NCI-H82 (cell line): ENCODE measurements around the gene NOS3.
A peak's percentile ranks its signal among the peaks of the same experiment; 100 is the strongest.
"Not testable (repeated sequence)": the region's sequence is repeated elsewhere in the genome, so short reads cannot be mapped to it uniquely, and the experiment has no call there.

ENCODE experiments used
- DNase-seq: peaks from one replicate; lab custom pipeline; 2025; lab: John Stamatoyannopoulos, UW

NOS3 gene

DNA sequence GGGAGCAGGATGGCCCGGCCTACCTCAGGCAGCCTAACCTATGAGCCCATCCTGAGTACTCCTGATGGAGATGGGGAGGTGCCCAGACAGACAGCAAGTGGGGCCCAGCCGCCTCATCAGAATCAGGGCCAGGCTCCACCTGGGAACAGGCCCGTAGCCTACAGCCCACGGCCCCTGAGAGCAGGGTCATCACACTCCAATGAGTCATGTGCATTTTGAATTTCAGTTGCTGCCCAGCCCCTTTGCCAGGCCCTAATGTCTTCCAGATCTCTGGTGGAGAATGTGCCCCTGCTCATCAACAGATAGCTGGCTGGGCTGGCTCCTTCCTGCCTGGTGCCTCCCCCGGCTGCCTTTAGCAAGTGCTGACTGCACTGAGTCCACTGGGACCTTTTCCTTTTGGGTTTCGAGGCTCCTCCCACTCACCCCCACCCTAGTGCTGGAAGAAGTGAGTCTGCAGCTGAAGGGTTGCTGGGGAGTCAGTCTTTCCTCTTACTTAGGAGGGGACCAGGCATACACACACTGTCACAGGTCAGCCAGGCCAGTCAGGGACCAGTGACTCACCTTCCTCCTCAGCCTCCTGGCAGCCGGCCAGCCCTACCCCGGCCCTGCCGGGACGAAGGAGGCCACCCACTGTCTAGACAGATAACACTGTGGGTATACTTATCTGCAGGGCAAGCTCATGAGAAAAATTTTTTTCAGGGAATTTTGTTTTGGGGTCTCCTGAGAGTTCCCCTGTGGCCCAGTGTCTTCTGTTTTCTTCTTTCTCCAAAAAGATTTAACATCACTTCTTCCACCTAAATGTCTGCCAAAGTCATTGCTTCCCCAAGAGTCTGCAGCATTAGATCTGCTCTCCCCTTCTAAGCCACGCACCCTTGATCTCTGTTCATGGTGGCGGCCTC, 48.4 kb downstream of the NOS3 start:
- DNase-seq, result peak; percentile 28

DNA sequence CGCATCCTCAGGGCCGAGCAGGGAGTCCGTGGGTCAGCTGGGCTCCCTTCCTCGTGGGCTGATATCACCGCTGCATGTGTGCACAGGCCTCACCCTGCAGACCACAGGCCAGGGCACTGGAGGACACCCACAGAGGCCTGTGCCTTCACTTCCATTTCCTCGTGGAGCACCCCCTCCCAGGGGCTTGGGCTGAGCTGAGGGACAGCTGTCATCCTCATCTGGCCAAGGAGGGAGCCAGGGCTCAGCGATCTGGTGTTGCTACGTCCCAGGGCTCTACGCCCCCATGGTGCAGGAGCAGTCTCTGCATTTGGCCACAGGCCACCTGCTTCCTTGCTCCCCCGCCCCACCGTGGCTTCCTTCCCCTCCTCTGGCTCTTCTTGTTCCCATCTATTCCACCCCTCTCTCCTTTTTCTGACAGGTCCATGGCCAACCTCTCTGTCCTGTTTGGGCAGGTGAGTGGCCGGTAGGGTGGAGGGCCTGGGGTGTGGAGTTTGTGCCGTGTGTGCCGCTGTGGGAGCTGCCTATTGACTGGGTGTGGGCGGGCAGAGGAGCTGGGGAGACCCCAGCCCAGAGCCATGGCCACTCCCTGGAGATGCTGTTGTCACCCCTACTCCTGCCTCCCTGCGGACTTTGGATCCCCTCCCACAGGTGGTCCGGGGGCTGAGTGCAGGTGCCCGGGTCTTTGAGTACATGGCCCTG, 49.2 kb downstream of the NOS3 start:
- peak; percentile 62 for DNase-seq

DNA sequence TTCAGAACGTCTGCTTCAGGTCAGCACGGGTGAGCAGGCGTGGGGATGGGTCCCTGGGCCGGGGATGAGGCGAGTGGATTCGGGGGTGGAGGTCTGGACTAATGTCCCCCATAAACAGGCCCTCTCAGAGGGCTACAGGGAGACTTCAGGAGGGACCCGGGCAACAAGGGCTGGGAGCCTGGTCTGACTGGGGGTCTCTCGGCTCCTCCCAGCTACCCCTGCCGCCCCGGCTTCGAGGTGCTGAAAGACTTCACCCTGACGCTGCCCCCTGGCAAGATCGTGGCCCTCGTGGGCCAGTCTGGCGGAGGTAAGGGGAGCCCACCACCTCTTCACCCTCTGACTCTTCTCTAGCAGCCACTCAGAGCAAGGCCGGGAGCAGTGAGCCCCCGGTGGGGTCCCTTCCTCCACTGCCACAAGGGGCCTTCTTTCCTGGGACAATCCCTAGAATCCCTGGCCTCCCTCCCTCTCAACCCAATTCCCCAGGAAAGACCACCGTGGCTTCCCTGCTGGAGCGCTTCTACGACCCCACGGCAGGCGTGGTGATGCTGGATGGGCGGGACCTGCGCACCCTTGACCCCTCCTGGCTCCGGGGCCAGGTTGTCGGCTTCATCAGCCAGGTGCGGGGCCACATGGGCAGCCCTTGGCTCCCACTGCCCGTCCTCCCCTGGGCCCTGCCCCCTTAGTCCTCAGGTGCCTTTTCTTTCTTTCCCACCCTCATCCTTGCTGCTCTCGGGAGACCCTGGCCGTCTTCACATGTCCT, 50.0 kb downstream of the NOS3 start:
- DNase-seq, result no peak

- not testable (repeated sequence) for DNase-seq
Measured at GRCh38 chr7:151043449-151043848, 52.6 kb downstream of the NOS3 start.

DNA sequence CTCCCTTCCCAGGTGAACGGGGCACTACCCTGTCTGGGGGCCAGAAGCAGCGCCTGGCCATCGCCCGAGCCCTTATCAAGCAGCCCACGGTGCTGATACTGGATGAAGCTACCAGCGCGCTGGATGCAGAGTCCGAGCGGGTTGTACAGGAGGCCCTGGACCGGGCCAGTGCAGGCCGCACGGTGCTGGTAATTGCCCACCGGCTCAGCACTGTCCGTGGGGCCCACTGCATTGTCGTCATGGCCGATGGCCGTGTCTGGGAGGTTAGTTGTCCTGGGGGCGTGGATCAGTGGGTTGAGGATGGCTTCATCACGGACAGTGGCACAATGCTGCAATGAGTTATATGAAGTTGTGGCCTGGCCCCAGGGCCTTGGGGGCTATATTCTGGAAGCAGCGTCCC, 53.1 kb downstream of the NOS3 start:
- DNase-seq, result no peak

DNA sequence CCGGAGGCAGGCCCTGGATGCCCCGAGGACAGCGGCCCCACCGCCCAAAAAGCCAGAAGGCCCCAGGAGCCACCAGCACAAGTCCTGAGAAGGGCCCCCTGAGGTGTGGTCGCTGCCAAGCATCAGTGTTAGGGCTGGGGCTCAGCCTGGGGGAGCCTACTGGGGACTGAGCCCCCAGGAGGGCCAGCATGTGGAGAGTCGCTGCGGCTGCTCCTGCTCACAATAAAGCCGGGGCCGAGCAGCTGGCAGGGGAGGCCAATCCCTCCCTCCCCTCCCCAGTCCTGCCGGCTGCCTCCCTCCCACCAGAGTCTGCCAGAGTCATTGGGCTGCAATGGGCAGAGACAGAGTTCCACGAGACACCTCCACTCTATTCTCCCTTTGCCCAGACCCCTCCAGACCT, 54.4 kb downstream of the NOS3 start:
- peak; percentile 87 for DNase-seq

DNA sequence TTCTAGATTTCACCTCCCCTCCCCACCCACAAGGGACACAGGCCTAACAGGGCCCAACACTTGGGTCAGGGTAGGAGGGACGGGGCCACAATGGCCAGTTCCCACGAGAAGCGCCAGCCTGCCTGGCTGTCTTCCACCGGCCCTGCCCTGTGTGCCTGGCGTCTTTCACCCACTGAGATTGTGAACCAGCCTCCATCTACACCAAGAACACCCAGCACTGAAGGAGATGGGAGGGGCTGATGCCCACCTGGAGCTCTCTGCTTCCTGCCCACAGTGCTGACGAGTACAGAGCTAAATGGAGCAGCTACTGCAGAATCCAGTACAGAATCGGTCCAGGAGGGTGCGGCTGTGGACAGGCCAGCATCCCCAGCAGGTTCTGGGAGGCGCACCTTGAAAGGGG, 55.1 kb downstream of the NOS3 start:
- no peak for DNase-seq

GRCh38 chr7:151046603-151047573, 56.1 kb downstream of the NOS3 start:
- no peak for DNase-seq

DNA sequence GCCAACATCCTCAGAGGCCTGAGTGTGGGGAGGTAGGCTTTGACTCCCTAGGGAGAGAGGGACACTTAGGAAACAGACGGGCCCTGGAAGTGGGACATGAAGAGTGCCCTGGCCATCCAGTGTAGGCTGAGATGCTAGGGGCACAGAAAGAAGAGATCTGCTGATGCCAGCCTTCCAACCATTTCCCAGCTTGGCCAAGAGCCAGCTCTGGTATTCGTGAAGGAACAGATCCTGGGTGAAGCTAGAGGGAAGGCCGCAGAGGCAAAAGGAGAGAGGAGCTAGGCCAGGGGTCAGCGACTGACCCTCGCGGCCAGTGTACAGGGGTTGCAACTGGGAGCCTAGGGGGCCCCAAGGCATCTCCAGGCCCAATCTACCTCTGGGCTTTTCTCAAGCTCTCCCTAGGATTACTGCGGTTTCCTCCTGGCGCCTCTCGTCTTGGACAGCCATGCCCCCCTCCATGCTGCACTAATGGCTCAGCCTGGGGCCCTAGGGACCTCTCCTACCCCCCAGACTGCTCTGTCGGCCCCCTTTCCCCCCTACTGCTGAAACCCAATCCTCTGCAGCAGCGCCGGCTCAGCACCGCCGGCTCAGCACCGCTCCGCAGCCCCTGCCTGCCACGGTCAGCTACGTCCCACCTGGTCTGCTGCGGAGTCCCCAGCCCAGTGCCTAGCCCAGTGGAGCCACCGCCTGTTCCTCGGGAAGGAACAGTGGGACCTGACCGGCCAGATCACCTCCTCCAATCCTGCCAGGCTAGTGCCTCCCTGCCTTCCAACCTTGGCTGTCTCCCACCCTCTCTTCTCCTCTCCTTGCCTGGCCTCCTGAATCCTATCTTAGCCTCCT, 57.4 kb downstream of the NOS3 start, which contains the start of gene ASIC3:
Gene ASIC3 (plus strand): TSS at position 556 of the 840 bp plus-strand sequence. CDS start 355 bp downstream, outside the sequence.
- peak; percentile 48 for DNase-seq

DNA sequence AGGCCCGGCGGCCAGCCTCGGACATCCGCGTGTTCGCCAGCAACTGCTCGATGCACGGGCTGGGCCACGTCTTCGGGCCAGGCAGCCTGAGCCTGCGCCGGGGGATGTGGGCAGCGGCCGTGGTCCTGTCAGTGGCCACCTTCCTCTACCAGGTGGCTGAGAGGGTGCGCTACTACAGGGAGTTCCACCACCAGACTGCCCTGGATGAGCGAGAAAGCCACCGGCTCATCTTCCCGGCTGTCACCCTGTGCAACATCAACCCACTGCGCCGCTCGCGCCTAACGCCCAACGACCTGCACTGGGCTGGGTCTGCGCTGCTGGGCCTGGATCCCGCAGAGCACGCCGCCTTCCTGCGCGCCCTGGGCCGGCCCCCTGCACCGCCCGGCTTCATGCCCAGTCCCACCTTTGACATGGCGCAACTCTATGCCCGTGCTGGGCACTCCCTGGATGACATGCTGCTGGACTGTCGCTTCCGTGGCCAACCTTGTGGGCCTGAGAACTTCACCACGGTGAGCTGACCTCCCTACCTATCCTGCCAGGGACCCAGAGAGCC, 58.2 kb downstream of the NOS3 start:
- no peak for DNase-seq

GRCh38 chr7:151051108-151051507, 60.3 kb downstream of the NOS3 start:
- no peak for DNase-seq

- no peak for DNase-seq
Measured at GRCh38 chr7:151053096-151053495, 62.3 kb downstream of the NOS3 start.

DNA sequence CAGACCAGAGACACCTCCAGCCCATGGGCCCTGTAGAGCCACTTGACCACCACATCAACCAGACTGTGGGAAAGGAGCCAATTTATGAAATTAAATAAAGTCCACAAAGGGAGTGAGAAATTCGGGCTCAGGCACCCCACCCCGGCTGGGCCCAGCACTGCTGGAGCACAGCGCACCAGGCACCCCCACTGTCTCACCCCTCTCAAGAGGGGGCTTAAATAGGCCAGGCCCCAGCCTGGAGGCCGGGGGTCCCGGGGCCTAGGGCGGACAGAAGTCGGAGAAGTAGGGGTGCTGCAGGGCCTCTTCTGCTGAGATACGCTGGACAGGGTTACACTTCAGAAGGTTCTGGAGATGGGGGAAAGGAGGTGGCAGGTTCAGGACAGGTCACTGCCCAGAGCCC, 62.9 kb downstream of the NOS3 start:
- DNase-seq, result no peak

- DNase-seq, result no peak
Measured at GRCh38 chr7:151056283-151056665, 65.5 kb downstream of the NOS3 start.

DNA sequence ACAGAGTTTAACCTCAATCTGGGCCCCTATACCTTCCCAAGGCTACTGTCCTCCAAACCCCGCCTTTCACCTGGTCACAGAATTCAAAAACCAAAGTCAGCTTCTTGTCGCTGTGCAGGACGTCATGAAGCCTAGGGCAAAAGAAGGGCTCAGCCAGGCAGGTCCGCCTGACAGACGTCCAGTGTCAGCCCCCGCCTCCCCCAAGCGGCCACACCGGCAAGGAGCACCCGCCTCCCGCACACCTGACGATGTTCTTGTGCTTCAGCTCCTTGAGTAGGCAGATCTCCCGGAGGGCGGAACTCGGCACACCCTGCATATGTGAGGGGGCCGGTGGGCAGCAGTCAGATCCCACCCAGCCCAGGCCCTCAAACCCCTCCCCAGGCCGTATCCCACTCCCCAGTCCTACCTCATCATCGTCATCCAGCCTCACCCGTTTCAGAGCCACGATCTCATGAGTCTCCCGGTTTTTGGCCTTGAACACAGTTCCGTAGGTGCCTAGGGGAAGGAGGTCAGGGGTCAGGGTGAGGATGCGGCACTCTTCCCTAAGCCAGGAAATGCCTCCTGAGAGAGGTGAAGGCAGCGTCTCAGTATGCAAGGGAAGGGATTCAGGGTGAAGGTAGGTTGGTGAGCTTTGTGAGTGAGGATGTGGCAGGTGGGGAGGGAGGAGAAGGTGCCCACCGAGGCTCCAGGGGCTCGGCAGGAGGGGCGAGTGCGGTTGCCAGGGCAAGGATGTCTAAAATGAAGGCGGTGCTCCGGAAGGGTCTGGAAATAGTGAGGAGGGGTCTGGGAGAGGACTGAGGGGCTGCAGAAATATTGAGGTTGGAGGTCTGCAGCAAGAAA, 66.1 kb downstream of the NOS3 start:
- peak; percentile 29 for DNase-seq

- peak; percentile 76 for DNase-seq
Measured at GRCh38 chr7:151057506-151057988, 66.7 kb downstream of the NOS3 start, which contains the start of gene CDK5. CDK5 (minus strand) TSS chr7:151057897; CDS start chr7:151057848, 49 bp downstream.

DNA sequence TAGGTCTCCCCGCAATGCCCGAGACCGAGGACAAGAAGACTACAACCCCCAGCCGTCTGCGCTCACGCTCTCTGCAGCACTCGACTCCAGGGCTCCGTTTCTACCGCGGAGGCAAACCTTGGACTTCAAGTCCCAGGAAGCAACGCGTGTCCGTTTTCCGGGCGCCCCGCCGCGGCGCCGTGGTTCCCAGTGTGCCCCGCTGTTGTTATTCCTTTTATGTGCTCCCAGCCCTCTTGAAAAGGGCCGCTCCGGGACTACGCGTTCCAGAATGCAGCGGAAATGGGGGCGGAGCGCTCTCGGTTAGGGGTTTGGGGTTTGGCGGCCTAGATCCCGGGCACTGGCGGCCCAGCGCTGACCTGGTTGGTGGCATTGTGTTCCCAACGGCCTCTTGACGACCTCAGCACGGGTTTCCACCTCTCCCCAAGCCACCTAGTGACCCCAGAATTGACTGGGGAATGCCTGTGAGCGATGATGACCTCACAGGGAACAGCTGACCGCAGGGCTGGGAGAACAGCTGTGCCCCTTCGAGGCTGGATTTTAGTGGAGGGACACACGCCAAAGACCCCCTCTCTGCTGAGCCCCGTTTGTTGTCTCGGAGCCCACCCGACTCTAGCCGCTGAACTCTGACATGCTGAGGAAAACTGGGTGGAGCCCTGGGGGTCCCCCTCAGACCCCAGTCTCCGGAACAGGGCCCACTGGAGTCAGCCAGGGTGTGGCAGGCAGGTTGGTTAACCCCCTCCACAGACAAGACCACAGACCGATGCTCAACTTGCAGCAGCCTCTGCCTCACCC, 67.4 kb downstream of the NOS3 start:
- DNase-seq, result peak; percentile 100

- DNase-seq, result peak; percentile 56
Measured at GRCh38 chr7:151058781-151059366, 68.1 kb downstream of the NOS3 start.
